ENCODE data around the gene TBC1D22A. TPM values are rescaled to one million over a fixed set of nuclear protein-coding genes. Genes with fewer than 3 reads are reported as not detected.

The TBC1D22A gene
- total RNA-seq, 1 donor from 2014 or later, result 28.9 TPM

DNA sequence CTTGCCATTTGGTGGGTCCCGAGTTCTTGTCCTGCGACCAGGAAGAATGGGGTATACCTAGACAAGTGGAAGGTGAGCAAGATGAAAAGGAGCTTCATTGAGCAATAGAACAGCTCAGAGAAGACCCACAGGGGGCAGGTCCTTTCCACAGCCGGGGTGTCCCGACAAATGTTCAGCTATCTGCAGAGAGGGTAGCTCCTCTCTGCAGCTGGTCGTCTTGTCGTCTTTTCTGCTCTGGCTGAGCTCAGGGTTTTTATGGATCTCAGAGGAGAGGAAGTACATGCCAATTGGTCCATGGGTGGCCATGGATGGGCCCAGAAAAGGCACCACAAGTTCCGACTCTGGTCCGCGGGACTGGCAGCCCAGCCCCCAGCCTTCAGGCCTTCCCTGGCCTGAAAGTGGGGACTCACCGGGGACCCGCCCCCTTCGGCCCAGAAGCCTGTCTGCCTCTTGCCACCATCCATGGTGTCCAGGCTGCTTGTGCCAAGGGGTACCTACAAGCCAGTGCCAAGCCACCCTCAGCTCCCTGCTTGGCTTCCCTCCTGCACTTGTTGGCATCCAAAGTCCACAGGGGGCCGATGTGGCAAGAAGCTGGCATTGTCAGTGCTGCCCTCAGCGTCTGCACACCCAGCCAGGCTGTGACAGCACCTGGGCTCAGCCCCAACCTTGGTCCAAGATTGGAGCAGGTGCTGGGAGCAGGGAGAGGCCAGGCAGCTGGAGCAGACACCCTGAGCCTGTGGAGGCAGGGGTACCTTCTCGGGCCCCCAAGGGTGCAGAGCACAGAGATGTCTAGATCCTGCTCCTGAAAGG is 438.9 kb downstream of the TBC1D22A start:
- H3K9me3 Mint-ChIP-seq (ENCODE audit: unreplicated experiment), result no peaks in the 10 kb centered on the region
- TF ChIP-seq, protein P1, sequence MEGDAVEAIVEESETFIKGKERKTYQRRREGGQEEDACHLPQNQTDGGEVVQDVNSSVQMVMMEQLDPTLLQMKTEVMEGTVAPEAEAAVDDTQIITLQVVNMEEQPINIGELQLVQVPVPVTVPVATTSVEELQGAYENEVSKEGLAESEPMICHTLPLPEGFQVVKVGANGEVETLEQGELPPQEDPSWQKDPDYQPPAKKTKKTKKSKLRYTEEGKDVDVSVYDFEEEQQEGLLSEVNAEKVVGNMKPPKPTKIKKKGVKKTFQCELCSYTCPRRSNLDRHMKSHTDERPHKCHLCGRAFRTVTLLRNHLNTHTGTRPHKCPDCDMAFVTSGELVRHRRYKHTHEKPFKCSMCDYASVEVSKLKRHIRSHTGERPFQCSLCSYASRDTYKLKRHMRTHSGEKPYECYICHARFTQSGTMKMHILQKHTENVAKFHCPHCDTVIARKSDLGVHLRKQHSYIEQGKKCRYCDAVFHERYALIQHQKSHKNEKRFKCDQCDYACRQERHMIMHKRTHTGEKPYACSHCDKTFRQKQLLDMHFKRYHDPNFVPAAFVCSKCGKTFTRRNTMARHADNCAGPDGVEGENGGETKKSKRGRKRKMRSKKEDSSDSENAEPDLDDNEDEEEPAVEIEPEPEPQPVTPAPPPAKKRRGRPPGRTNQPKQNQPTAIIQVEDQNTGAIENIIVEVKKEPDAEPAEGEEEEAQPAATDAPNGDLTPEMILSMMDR (IDR thresholded peaks at IDR 0.05), result no peak
- no peaks in the 10 kb centered on the region for H3K36me3 Mint-ChIP-seq (ENCODE audit: unreplicated experiment)
- DNase-seq (ENCODE audit: extremely low spot score, unreplicated experiment), result peak; percentile 79
- no peak overlapping the region for H3K27ac Mint-ChIP-seq (ENCODE audit: unreplicated experiment)
- no peaks in the 10 kb centered on the region for H3K4me1 Mint-ChIP-seq (ENCODE audit: unreplicated experiment)
- no peak overlapping the region for H3K4me3 Mint-ChIP-seq (ENCODE audit: unreplicated experiment)
- no peaks in the 10 kb centered on the region for H3K27me3 Mint-ChIP-seq (ENCODE audit: unreplicated experiment)

DNA sequence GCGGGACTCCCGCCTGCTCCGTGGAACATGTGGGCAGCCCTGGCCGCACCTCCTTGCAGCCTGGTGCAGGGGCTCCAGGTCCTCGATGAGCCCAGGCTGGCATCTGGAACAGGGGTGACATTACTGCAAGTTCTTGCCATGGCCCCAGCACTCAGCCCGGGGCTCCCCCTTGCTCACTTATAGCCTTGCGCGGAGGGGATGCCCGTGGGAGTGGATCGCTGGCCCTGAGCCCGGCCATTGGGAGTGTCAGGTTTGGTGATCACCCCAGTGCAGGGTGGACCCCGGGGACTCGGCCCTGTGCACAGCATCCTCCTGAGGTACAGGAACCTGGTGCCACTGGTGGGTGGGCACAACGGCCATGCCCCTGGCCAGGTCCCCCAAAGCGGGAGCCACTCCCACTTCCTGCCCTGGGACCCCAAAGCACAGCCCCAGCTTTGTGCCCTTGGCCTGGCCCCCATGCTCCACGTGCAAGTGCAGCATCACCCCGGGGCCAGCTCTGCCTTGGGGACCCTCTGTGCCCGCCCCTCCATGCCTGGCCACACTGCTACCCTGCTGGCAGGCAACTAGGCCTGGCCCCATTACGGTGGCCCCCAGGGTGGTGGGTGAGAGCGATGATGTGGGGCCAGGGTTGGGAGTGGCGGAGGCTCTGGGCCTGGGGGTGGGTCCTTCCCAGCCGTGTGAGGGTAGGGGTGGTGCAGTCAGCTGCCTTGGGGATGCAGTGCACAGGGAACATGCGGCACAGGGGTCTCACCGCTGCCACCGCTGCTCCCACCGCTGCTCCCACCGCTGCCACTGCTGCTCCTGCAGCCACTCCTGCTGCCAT is 439.8 kb downstream of the TBC1D22A start:
- Mint-ChIP-seq H3K27me3 (ENCODE audit: unreplicated experiment) (no peaks in the 10 kb centered on the region), H3K27ac (ENCODE audit: unreplicated experiment) (no peak overlapping the region), H3K4me3 (ENCODE audit: unreplicated experiment) (no peak overlapping the region), H3K36me3 (ENCODE audit: unreplicated experiment) (no peaks in the 10 kb centered on the region), H3K4me1 (ENCODE audit: unreplicated experiment) (no peaks in the 10 kb centered on the region), H3K9me3 (ENCODE audit: unreplicated experiment) (no peaks in the 10 kb centered on the region)
- DNase-seq (ENCODE audit: extremely low spot score, unreplicated experiment), result peak; percentile 84
- TF ChIP-seq, protein P1 (IDR thresholded peaks at IDR 0.05), result no peak

DNA sequence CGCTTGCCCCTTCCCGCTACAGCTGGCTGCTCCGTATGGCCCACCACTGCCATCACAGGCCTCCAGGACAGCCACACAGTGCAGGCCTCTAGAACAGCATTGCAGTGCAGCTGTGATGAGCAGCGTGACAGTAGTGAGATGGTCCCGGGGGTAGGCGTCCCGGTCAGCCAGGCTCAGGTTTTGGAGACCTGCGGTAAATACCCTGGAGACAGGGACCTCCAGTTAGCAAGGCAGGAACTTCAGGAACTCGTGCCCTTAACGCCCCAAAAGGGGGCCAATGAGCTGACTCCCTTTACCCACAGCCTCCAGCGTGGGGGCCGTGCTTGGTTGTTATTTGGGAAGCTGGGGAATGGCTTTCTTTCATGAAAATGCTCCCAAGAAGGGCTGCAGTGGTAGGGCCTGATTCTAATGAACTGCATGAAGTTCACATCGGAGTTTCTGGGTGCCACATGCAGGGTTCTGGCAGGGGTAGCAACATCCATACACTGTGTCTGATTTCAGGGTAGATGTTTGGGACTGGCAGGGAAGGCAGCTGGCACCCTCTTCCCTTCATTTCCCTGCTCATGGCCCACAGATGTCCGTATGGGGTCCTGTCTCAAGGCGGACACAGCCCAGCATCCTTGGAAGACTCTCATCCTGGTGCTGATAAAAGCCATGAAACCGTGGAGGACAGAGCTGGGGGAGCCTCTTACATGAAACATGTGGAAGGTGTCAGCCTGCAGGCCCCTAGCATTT is 440.5 kb downstream of the TBC1D22A start:
- TF ChIP-seq, protein P1 (IDR thresholded peaks at IDR 0.05), result no peak
- no peaks in the 10 kb centered on the region for H3K9me3 Mint-ChIP-seq (ENCODE audit: unreplicated experiment)
- peak; percentile 60 for DNase-seq (ENCODE audit: extremely low spot score, unreplicated experiment)
- H3K27ac Mint-ChIP-seq (ENCODE audit: unreplicated experiment), result no peak overlapping the region
- no peaks in the 10 kb centered on the region for H3K27me3 Mint-ChIP-seq (ENCODE audit: unreplicated experiment)
- no peak overlapping the region for H3K4me3 Mint-ChIP-seq (ENCODE audit: unreplicated experiment)
- no peaks in the 10 kb centered on the region for H3K36me3 Mint-ChIP-seq (ENCODE audit: unreplicated experiment)
- no peaks in the 10 kb centered on the region for H3K4me1 Mint-ChIP-seq (ENCODE audit: unreplicated experiment)

DNA sequence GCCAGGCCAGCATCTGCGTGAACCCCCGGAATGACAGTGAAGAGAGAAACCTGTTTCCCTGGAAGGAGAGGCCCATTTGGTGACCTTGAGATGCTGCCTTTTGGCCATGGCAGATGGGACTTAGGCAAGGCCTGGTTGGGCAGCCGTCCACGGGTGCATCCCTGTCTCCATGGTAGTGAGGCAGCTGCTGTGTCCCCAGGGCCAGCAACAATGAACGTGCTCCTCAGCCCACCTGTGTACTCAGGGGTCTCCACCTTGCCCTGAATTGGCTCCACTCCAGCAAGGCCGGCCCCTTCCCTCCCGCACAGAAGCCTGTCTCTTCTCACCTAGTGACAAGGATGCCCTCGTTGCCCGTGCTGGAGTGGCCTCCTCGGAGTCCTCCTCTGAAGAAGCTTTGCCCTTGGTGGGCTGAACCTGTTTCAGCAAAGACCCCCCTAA is 441.1 kb downstream of the TBC1D22A start:
- Mint-ChIP-seq H3K9me3 (ENCODE audit: unreplicated experiment) (no peaks in the 10 kb centered on the region), H3K27me3 (ENCODE audit: unreplicated experiment) (no peaks in the 10 kb centered on the region), H3K4me3 (ENCODE audit: unreplicated experiment) (no peak overlapping the region), H3K27ac (ENCODE audit: unreplicated experiment) (no peak overlapping the region), H3K4me1 (ENCODE audit: unreplicated experiment) (no peaks in the 10 kb centered on the region), H3K36me3 (ENCODE audit: unreplicated experiment) (no peaks in the 10 kb centered on the region)
- TF ChIP-seq, protein P1 (IDR thresholded peaks at IDR 0.05), result no peak
- DNase-seq (ENCODE audit: extremely low spot score, unreplicated experiment), result peak; percentile 83

Data from osteocyte (in vitro differentiated cells).